ENCODE results near the gene SLC43A2.

SLC43A2 gene

DNA sequence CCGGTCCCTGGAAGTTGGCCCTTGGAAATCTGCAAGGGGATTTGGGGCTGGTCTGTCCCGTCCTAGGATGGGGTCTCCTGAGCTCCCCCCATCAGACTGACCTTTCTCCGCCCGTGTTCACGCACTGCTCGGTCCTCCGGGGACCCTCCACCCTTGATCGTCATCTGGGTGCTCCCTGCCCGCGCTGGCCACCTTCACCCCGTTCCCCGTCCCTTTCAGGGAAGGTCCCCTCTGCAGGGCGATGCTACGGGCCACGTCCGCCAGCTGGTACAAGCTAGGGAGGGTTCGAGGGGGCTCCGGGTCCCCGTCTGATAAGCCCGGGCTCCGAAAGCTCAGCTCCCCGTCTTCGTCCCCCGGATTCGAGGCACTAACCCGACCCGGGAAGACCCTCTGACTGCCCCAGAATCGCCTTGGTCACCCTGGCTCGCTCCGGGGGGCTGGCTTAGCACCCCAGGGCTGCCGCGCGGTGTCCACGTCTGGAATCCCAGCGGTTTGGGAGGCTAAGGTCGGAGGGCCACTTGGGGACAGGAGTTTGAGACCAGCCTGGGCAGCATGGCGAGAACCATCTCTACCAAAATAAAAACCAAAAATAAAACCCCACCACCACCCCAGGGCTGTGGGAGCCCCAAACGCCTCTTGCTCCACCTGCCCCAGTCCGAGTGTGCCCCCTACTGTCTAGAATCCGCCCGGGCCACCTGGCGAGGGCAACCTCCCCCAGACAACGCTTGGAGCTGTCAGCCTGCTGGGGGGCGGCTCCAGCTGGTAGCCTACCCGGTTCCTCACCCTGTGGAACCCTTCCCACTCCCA lies 1.1 kb upstream of the SLC43A2 start:
- peak overlapping the region; percentile 85 for H3K9ac ChIP-seq
- no peaks in the 10 kb centered on the region for H3K36me3 ChIP-seq (ENCODE audit: insufficient read depth)
- H3K27me3 ChIP-seq (ENCODE audit: insufficient read depth, low read depth) = no peaks in the 10 kb centered on the region
- peak overlapping the region; percentile 80 for H3K4me2 ChIP-seq
- H3K79me2 ChIP-seq (ENCODE audit: insufficient read depth, low read depth) = no peaks in the 10 kb centered on the region
- peak overlapping the region; percentile 75 for H2AFZ ChIP-seq (ENCODE audit: low read depth)
- H3K4me1 ChIP-seq (ENCODE audit: low read depth, poor library complexity, severe bottlenecking) = peaks cover 13% of the 10 kb centered on the region
- no peak overlapping the region for H3K4me3 ChIP-seq (IDR thresholded peaks at IDR 0.05; ENCODE audit: insufficient read depth, low read depth, low read length)
- TF ChIP-seq CTCF (conservative IDR thresholded peaks at IDR 0.05; ENCODE audit: low read depth, low read length) = peak; percentile 64
- no peaks in the 10 kb centered on the region for H4K20me1 ChIP-seq (ENCODE audit: insufficient read depth)
- H3K27ac ChIP-seq = peak overlapping the region; percentile 82

DNA sequence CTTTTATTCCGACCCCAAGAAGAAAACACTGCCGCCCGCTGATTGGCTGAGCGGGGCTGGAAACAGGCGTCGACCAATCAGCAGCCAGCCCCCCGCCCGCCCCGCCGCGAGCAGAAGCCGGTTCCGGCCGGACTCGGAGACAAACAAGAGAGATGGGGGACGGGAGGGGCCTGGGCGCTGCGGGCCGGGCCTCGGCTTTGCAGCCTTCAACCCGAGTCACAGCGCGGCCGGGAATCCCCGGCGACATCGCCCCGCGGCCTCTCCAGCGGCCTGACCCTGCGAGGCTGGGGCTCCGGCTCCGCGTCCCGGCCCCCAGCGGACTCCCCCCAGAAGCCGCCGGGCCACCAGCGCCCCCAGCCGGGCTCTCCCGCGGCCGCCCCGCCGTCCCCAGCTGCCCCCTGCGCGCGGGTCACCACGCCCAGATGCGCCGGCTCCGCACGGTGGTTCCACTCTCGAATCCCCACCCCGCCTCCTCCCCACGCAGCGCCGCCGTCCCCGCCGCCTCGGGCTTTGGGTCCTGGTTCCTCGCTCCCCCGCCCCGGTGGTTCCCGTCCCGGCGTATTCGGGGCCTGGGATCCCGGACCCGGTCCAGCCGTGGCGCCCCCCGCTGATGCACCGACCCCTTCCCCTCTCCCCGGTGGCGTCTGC lies 346 bp upstream of the SLC43A2 start:
- peaks cover 13% of the 10 kb centered on the region for H3K4me1 ChIP-seq (ENCODE audit: low read depth, poor library complexity, severe bottlenecking)
- H3K79me2 ChIP-seq (ENCODE audit: insufficient read depth, low read depth) = no peaks in the 10 kb centered on the region
- H3K27me3 ChIP-seq (ENCODE audit: insufficient read depth, low read depth) = no peaks in the 10 kb centered on the region
- H2AFZ ChIP-seq (ENCODE audit: low read depth) = peak overlapping the region; percentile 75
- H3K4me2 ChIP-seq = peak overlapping the region; percentile 80
- no peaks in the 10 kb centered on the region for H3K36me3 ChIP-seq (ENCODE audit: insufficient read depth)
- peak overlapping the region; percentile 85 for H3K9ac ChIP-seq
- no peak for TF ChIP-seq CTCF (conservative IDR thresholded peaks at IDR 0.05; ENCODE audit: low read depth, low read length)
- no peak overlapping the region for H3K4me3 ChIP-seq (IDR thresholded peaks at IDR 0.05; ENCODE audit: insufficient read depth, low read depth, low read length)
- H4K20me1 ChIP-seq (ENCODE audit: insufficient read depth) = no peaks in the 10 kb centered on the region
- peak overlapping the region; percentile 82 for H3K27ac ChIP-seq

- Histone ChIP-seq H3K27ac (no peak overlapping the region), H3K4me2 (peak overlapping the region; percentile 70; the same call in 1 of the 2 replicates), H3K9ac (peak overlapping the region; percentile 85; the same call in 1 of the 2 replicates), H3K27me3 (ENCODE audit: insufficient read depth, low read depth) (no peaks in the 10 kb centered on the region), H2AFZ (ENCODE audit: low read depth) (peak overlapping the region; percentile 71; the same call in 1 of the 2 replicates), H3K4me1 (ENCODE audit: low read depth, poor library complexity, severe bottlenecking) (peaks cover 13% of the 10 kb centered on the region), H3K4me3 (IDR thresholded peaks at IDR 0.05; ENCODE audit: insufficient read depth, low read depth, low read length) (no peak overlapping the region), H4K20me1 (ENCODE audit: insufficient read depth) (no peaks in the 10 kb centered on the region), H3K36me3 (ENCODE audit: insufficient read depth) (no peaks in the 10 kb centered on the region), H3K79me2 (ENCODE audit: insufficient read depth, low read depth) (no peaks in the 10 kb centered on the region)
- TF ChIP-seq CTCF (conservative IDR thresholded peaks at IDR 0.05; ENCODE audit: low read depth, low read length) = no peak
Measured at GRCh38 chr17:1627182-1627981, 1.3 kb downstream of the SLC43A2 start.

DNA sequence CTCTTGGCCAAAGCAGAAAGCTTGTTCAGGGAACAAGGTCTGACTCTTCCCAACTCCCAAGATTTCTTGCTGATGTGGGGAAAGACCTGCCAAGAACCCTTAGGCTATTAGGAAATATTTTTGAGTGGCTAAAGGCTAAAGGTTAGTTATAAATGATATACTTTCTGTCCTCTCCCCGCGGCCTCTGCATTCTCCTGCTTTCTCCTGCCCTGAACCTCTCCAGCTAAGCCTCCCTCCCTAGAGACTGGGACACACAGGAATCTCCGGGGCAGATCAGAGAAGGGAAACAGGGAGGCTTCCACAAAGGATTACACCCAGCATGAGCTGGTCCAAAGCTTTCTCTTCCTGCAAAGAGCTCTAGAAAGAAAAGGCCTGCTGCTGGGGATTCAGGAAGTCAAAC lies 2.3 kb downstream of the SLC43A2 start:
- no peak overlapping the region for H3K27ac ChIP-seq
- H3K27me3 ChIP-seq (ENCODE audit: insufficient read depth, low read depth) = no peaks in the 10 kb centered on the region
- no peak overlapping the region for H2AFZ ChIP-seq (ENCODE audit: low read depth)
- no peaks in the 10 kb centered on the region for H3K79me2 ChIP-seq (ENCODE audit: insufficient read depth, low read depth)
- H3K4me2 ChIP-seq = no peak overlapping the region
- H3K4me3 ChIP-seq (IDR thresholded peaks at IDR 0.05; ENCODE audit: insufficient read depth, low read depth, low read length) = no peak overlapping the region
- H4K20me1 ChIP-seq (ENCODE audit: insufficient read depth) = no peaks in the 10 kb centered on the region
- peaks cover 4% of the 10 kb centered on the region for H3K4me1 ChIP-seq (ENCODE audit: low read depth, poor library complexity, severe bottlenecking)
- H3K9ac ChIP-seq = no peak overlapping the region
- H3K36me3 ChIP-seq (ENCODE audit: insufficient read depth) = no peaks in the 10 kb centered on the region
- TF ChIP-seq CTCF (conservative IDR thresholded peaks at IDR 0.05; ENCODE audit: low read depth, low read length) = no peak
